NCI-H2029 treated with DMSO at 0.1 percent for 48 hours (cell line): ENCODE results near the gene POU4F1.
A peak's percentile ranks its signal among the peaks of the same experiment; 100 is the strongest.
"Not testable (repeated sequence)": the region's sequence is repeated elsewhere in the genome, so short reads cannot be mapped to it uniquely, and the experiment has no call there.

Source experiments
- DNase-seq: peaks from one replicate; lab custom pipeline; 2025; lab: John Stamatoyannopoulos, UW

POU4F1 gene, protein sequence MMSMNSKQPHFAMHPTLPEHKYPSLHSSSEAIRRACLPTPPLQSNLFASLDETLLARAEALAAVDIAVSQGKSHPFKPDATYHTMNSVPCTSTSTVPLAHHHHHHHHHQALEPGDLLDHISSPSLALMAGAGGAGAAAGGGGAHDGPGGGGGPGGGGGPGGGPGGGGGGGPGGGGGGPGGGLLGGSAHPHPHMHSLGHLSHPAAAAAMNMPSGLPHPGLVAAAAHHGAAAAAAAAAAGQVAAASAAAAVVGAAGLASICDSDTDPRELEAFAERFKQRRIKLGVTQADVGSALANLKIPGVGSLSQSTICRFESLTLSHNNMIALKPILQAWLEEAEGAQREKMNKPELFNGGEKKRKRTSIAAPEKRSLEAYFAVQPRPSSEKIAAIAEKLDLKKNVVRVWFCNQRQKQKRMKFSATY

DNA sequence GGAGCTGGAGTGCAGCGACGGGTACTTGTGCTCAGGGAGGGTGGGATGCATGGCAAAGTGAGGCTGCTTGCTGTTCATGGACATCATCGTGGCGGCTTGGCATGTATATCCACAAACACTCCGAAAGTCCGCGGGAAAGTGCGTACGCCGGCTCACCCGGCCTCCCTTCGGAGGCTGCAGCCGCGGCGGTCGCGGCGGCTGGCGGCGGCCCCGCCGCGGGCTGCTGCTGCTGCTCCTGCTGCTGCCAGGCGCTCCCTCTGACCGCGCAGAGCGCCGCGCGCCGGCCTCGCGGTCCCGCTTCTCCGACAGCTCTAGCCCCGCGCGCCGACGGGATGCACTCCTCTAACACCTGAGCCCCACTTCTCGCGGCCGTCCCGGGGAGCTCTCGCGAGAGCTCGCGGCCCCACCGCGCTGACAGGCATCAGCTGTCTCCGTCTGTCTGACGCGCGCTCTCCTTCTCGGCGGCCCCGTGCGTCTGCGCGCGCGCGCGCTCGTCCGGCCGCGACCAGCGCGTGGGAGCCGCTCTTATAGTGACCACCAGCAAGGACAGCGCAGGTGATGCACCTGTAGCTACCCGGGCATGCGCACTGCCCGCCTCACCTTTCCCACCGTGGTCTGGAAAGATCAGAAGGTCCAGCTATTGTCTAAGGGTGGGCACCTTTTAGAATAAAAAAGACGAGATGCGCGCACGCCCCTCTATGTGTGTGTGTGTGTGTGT is at the start of gene POU4F1:
TSS of gene POU4F1 (minus strand) at position 313 of the 718 bp plus-strand sequence. CDS start at position 87, 226 bp downstream.
- peak; percentile 33 for DNase-seq

- no peak for DNase-seq
Observed at GRCh38 chr13:78652651-78653050, 49.3 kb upstream of the POU4F1 start.

DNA sequence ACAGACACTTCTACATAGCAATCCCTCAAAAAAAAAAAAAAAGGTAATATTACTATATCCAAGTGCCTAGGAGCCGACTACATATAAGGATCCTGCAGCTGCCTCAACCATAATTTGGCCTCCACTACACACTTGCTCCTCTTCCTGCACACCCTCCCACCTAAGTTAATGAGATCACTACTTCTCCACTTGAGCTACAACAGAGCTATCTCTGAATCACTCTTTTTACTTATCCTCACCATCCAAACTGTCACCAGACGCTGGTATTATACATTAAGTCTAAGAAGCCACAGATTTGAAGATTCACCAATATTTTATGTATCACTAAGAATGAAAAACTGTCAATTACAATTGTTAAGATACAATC is 47.3 kb upstream of the POU4F1 start:
- DNase-seq: no peak

GRCh38 chr13:78649997-78650716 is 46.8 kb upstream of the POU4F1 start:
- no peak for DNase-seq

GRCh38 chr13:78647109-78647678 is 43.8 kb upstream of the POU4F1 start:
- DNase-seq: not testable (repeated sequence)

DNA sequence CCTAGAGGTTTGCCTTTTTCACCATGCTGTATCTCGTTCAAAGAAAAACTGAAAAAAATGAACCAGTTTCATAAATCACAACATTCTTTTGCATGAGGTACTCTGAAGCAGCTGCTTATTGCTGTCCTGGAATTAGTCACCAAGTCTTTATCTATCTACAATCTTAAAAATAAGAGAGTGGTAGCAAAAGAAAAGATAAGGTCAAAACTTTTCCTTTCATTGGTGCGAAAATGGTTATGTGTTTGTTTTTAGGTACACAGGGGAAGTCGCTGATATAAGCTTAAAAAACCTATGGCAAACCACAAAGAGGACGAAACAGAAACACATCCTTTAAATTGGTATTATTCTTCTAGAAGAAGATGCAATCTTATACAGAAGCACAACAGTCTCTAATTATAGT is 34.9 kb upstream of the POU4F1 start:
- no peak for DNase-seq

DNA sequence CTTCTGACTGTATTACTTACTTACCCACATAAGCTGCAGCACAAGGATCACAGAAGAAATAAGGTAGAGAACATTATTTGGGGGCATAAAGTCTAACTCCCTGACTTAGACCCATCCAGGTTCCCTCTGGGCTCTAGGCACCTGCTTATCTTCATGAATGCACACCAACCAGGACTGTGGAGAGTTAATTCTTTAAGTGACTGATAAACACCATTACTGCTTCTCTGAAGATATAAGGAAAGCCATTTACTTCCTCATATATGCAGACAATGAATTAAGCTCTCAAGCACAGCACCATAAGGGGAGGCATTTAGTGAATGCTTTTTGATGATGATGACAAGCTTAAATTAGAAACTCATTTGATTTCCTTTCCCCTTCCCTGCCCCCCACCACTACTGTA is 33.1 kb upstream of the POU4F1 start:
- no peak for DNase-seq

- no peak for DNase-seq
Observed at GRCh38 chr13:78632996-78633395, 29.6 kb upstream of the POU4F1 start.

DNA sequence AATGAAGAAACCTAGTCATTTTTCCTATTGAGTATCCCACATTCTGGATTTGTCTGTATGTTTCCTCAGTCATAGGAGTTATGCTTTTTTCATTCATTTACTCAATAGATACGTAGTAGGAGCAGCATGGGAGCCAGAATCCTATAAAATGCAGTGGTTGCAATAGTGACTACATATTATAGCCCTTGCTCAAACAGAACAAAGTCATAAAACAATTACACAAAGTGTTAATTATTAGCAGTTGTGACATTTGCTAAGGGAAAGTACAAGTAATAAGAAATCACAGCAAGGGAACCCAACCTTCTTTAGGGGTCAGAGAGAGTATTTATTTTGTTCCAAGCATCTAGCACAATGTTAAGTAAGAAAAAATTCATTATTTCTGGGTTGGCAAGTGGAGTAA is 27.7 kb upstream of the POU4F1 start:
- no peak for DNase-seq

GRCh38 chr13:78630511-78630910 is 27.2 kb upstream of the POU4F1 start:
- no peak for DNase-seq

DNA sequence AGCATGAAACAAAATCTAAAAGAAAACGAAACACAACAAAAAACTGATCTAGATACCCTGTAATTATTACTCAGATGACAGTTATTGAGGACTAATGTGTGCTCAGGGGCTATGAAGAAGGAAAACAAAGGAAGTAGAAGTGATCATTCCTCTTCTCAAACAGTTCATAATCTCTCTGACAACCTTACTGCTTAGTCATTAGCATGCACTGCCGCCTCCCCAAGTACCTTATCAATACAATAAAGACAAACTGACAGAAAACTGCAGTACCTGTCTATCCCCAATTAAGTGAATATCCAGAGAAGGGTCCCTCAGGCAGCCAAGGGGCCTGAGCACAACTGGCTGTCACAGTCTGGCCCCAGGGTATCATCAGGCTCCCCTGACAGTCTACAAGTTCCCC is 22.0 kb upstream of the POU4F1 start:
- no peak for DNase-seq

GRCh38 chr13:78623132-78623531 is 19.8 kb upstream of the POU4F1 start:
- no peak for DNase-seq

- DNase-seq: no peak
Observed at GRCh38 chr13:78620936-78621470, 17.7 kb upstream of the POU4F1 start.

- DNase-seq: no peak
Observed at GRCh38 chr13:78618411-78618810, 15.1 kb upstream of the POU4F1 start.

- no peak for DNase-seq
Observed at GRCh38 chr13:78611040-78611439, 7.7 kb upstream of the POU4F1 start.

DNA sequence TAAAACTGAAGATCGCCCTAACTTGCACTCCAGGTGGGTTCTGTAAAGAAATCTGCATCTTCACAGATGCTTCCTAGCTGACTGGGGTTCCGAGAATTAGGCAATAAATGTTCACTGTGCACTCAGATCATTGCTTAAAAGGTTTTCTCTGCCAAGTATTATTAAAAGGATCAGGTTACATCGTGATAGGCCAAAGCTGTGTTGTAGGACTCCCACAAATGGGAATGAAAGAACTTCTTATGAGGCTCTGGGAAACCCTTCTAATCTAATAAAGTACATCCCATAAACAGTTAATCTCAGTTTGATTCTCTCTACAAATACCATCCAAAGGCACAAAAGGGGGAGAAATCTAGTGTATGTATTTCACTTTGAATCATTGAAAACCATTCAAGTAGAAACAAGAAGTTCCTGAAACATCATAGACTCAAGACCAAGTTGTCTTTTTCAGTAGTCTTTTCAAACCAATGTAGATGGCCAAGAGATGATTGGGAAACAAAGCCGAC is 7.1 kb upstream of the POU4F1 start:
- no peak for DNase-seq

GRCh38 chr13:78609464-78610205 is 6.3 kb upstream of the POU4F1 start:
- no peak for DNase-seq

DNA sequence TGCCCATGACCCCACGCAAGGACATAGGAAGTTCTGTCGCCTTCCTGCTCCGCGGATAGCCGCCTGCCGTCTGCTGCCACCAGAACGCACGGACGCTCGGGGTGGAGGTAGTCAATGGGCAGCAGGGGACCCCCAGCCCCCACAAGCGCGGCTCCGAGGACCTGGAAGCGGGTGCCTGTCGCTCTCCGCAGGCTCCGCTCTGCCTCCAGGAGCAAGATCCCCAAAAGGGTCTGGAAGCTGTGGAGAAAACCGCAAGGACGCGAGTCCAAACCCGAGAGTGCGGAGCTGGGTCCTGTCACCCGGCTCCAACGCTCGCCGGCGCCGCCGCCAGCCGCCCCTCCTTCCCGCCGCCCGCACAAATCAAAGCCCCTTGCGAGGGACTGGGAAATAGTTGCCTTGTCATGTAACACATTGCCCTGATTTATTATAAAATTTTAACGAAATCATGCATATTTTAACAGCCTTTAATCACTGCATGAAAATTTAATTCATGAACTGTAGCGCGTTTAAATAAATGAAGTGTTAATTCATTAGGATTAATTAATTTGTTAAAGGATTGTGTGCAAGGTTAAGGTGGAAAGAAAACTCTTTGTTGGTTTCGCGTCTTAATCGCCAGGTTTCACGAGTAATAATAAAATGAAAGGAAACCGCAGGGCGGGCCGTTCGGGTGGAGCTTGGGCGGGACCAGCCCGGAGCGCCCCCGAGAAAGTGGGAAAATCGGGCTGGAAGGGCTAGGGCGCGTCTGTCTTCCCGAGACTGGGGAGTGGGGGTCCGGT is 5.5 kb upstream of the POU4F1 start:
- no peak for DNase-seq

DNA sequence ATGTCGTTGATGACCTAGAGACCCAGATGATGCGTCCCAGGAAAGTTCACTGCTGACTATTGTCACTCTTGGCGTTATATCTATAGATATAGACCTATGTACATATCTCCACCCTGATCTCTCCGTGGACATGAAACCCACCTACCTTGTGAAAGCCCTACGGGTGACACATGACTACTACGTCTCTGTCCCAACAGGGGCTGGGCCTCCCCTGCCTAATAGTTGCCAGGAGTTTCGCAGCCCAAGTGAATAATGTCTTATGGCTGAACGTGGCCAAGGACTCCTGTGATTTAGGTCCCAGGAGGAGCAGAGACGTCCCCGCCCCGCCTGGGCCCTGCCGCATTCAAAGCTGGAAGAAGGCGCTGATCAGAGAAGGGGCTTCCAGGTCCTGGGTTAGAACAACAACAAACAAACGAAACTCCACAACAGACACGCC is 4.9 kb upstream of the POU4F1 start:
- DNase-seq: no peak
